ENCODE data around the gene STAT3.

DNA sequence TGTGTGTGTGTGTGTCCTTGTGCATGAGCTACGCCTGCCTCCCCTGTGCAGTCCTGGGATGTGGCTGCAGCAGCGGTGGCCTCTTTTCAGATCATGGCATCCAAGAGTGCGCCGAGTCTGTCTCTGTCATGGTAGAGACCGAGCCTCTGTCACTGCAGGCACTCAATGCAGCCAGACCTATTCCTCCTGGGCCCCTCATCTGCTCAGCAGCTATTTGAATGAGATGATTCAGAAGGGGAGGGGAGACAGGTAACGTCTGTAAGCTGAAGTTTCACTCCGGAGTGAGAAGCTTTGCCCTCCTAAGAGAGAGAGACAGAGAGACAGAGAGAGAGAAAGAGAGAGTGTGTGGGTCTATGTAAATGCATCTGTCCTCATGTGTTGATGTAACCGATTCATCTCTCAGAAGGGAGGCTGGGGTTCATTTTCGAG lies 77.4 kb downstream of the STAT3 start:
- no peak for TF ChIP-seq POLR2AphosphoS5 (IDR thresholded peaks at IDR 0.05; ENCODE audit: insufficient read depth, low read depth, low read length)
- no peak for TF ChIP-seq MYC (IDR thresholded peaks at IDR 0.05; ENCODE audit: low read depth, low read length)
- no peak for TF ChIP-seq JUN (IDR thresholded peaks at IDR 0.05; ENCODE audit: borderline replicate concordance, insufficient read depth, insufficient read length, low read depth)
- TF ChIP-seq, protein P1, sequence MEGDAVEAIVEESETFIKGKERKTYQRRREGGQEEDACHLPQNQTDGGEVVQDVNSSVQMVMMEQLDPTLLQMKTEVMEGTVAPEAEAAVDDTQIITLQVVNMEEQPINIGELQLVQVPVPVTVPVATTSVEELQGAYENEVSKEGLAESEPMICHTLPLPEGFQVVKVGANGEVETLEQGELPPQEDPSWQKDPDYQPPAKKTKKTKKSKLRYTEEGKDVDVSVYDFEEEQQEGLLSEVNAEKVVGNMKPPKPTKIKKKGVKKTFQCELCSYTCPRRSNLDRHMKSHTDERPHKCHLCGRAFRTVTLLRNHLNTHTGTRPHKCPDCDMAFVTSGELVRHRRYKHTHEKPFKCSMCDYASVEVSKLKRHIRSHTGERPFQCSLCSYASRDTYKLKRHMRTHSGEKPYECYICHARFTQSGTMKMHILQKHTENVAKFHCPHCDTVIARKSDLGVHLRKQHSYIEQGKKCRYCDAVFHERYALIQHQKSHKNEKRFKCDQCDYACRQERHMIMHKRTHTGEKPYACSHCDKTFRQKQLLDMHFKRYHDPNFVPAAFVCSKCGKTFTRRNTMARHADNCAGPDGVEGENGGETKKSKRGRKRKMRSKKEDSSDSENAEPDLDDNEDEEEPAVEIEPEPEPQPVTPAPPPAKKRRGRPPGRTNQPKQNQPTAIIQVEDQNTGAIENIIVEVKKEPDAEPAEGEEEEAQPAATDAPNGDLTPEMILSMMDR (IDR thresholded peaks at IDR 0.05; ENCODE audit: extremely low read depth in 1 of 2, insufficient read depth in 1 of 2, low read depth in 1 of 2, low read length in 2 of 2): no peak
- no peak for TF ChIP-seq FOS (IDR thresholded peaks at IDR 0.05; ENCODE audit: borderline replicate concordance, insufficient read depth, low read length)
- TF ChIP-seq EZH2 (IDR thresholded peaks at IDR 0.05; ENCODE audit: borderline replicate concordance, low read depth, low read length, severe bottlenecking): no peak
- TF ChIP-seq, protein P2, sequence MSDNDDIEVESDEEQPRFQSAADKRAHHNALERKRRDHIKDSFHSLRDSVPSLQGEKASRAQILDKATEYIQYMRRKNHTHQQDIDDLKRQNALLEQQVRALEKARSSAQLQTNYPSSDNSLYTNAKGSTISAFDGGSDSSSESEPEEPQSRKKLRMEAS (IDR thresholded peaks at IDR 0.05; ENCODE audit: insufficient read depth, insufficient read length): no peak
